ENCODE data around the gene TRIM23. TPM values are rescaled to one million over a fixed set of nuclear protein-coding genes. Genes with fewer than 3 reads are reported as not detected.
A peak's percentile ranks its signal among the peaks of the same experiment; 100 is the strongest.

The TRIM23 gene
- total RNA-seq = 10 to 100 TPM in 3 of 4 donors, 1 to 10 TPM in 1; 9.1 to 19.4 (median 14.6) TPM

- peak; percentile 100 for ATAC-seq (ENCODE audit: low FRiP score)
- TF ChIP-seq CTCF (IDR thresholded peaks at IDR 0.05) = no peak
Observed at GRCh38 chr5:65624025-65624570, at the start of gene TRIM23. Gene TRIM23 (minus strand): TSS chr5:65624333. CDS start chr5:65624274, 59 bp downstream.

GRCh38 chr5:65672796-65673195 lies 48.7 kb upstream of the TRIM23 start:
- DNase-seq (ENCODE audit: low spot score) = no peak
- ATAC-seq (ENCODE audit: low FRiP score) = no peak

More at GRCh38 chr5:65624025-65624570, at the start of gene TRIM23:
- peak; percentile 55 for DNase-seq (ENCODE audit: low spot score)

GRCh38 chr5:65668696-65669095 lies 44.6 kb upstream of the TRIM23 start:
- ATAC-seq (ENCODE audit: low FRiP score) (no peak), DNase-seq (ENCODE audit: low spot score) (no peak)

More at GRCh38 chr5:65672796-65673195, 48.7 kb upstream of the TRIM23 start:
- TF ChIP-seq CTCF (IDR thresholded peaks at IDR 0.05) = no peak

GRCh38 chr5:65663804-65664521 lies 39.8 kb upstream of the TRIM23 start:
- no peak for TF ChIP-seq CTCF (IDR thresholded peaks at IDR 0.05)
- ATAC-seq (ENCODE audit: low FRiP score) (no peak), DNase-seq (ENCODE audit: low spot score) (no peak)

More at GRCh38 chr5:65668696-65669095, 44.6 kb upstream of the TRIM23 start:
- no peak for TF ChIP-seq CTCF (IDR thresholded peaks at IDR 0.05)

- TF ChIP-seq CTCF (IDR thresholded peaks at IDR 0.05) = no peak
- no peak for ATAC-seq (ENCODE audit: low FRiP score)
- no peak for DNase-seq (ENCODE audit: low spot score)
Observed at GRCh38 chr5:65654713-65655112, 30.6 kb upstream of the TRIM23 start.

- ATAC-seq (ENCODE audit: low FRiP score) (no peak), DNase-seq (ENCODE audit: low spot score) (no peak)
- no peak for TF ChIP-seq CTCF (IDR thresholded peaks at IDR 0.05)
Observed at GRCh38 chr5:65651144-65651543, 27.0 kb upstream of the TRIM23 start.

- ATAC-seq (ENCODE audit: low FRiP score) = no peak
- DNase-seq (ENCODE audit: low spot score) = no peak
Observed at GRCh38 chr5:65647941-65648340, 23.8 kb upstream of the TRIM23 start.

More at GRCh38 chr5:65647941-65648340, 23.8 kb upstream of the TRIM23 start:
- no peak for TF ChIP-seq CTCF (IDR thresholded peaks at IDR 0.05)

All from omental fat pad (tissue), 4 donors.